H9 (cell line): ENCODE results near the gene VIPR1. TPM values are rescaled to one million over a fixed set of nuclear protein-coding genes. Genes with fewer than 3 reads are reported as not detected.

Experiments used
- DNase-seq: peaks from one replicate; pipeline ENCODE4 v3.0.0-alpha.2; 2017
- H2AFZ ChIP-seq: one replicate; pipeline ENCODE4 v1.6.1; 2013; ENCODE audit warnings: mild to moderate bottlenecking, low read length, control low read depth, moderate library complexity
- H2AK5ac ChIP-seq: 2 replicates; pipeline ENCODE4 v1.6.1; 2013; ENCODE audit warnings: low read length, control low read depth, mixed read lengths; ENCODE audit not compliant: insufficient read length
- H2BK120ac ChIP-seq: one replicate; pipeline ENCODE4 v1.6.1; 2013; ENCODE audit warnings: low read depth, mild to moderate bottlenecking, low read length, control low read depth, inconsistent platforms; ENCODE audit not compliant: poor library complexity, severe bottlenecking
- H2BK12ac ChIP-seq: 2 replicates; pipeline ENCODE4 v1.6.1; 2013; ENCODE audit warnings: low read length, control low read depth, mixed read lengths, low read depth; ENCODE audit not compliant: insufficient read length
- H2BK15ac ChIP-seq: 2 replicates; pipeline ENCODE4 v1.6.1; 2013; ENCODE audit warnings: low read depth, low read length, control low read depth
- H2BK20ac ChIP-seq: one replicate; pipeline ENCODE4 v1.6.1; 2013; ENCODE audit warnings: low read depth, mild to moderate bottlenecking, low read length, control low read depth, inconsistent platforms; ENCODE audit not compliant: poor library complexity, severe bottlenecking
- H2BK5ac ChIP-seq: 2 replicates; pipeline ENCODE4 v1.6.1; 2013; ENCODE audit warnings: low read length, control low read depth, mixed read lengths; ENCODE audit not compliant: insufficient read length
- H3K14ac ChIP-seq: 2 replicates; pipeline ENCODE4 v1.6.1; 2013; ENCODE audit warnings: low read length, control low read depth; ENCODE audit not compliant: insufficient read depth
- H3K18ac ChIP-seq: 2 replicates; pipeline ENCODE4 v1.6.1; 2013; ENCODE audit warnings: low read depth, mild to moderate bottlenecking, mixed read lengths, low read length, control low read depth; ENCODE audit not compliant: insufficient read length
- H3K23ac ChIP-seq: 2 replicates; pipeline ENCODE4 v1.6.1; 2013; ENCODE audit warnings: low read length, control low read depth, mixed read lengths, low read depth; ENCODE audit not compliant: insufficient read length
- H3K23me2 ChIP-seq: 2 replicates; pipeline ENCODE4 v1.6.1; 2013; ENCODE audit warnings: low read depth, mild to moderate bottlenecking, mixed read lengths, low read length, control low read depth; ENCODE audit not compliant: insufficient read length, poor library complexity, severe bottlenecking
- H3K27ac ChIP-seq: 2 replicates; pipeline ENCODE4 v1.5.1; 2013; ENCODE audit warnings: low read length, control low read depth, mixed read lengths, low read depth; ENCODE audit not compliant: insufficient read length
- H3K27me3 ChIP-seq: 2 replicates; pipeline ENCODE4 v1.6.1; 2013; ENCODE audit warnings: low read length, control low read depth, inconsistent platforms; ENCODE audit not compliant: insufficient read depth
- H3K4ac ChIP-seq: 2 replicates; pipeline ENCODE4 v1.6.1; 2013; ENCODE audit warnings: low read depth, mild to moderate bottlenecking, control low read depth, inconsistent platforms, low read length, moderate library complexity
- H3K4me1 ChIP-seq: 2 replicates; pipeline ENCODE4 v1.6.1; 2013; ENCODE audit warnings: low read length, control low read depth, inconsistent platforms; ENCODE audit not compliant: insufficient read depth
- H3K4me2 ChIP-seq: 2 replicates; pipeline ENCODE4 v1.6.1; 2013; ENCODE audit warnings: low read length, control low read depth, mixed read lengths; ENCODE audit not compliant: insufficient read length, insufficient read depth
- H3K56ac ChIP-seq: 2 replicates; pipeline ENCODE4 v1.6.1; 2013; ENCODE audit warnings: low read depth, mild to moderate bottlenecking, mixed read lengths, low read length, control low read depth; ENCODE audit not compliant: insufficient read length
- H3K79me1 ChIP-seq: 2 replicates; pipeline ENCODE4 v1.6.1; 2013; ENCODE audit warnings: low read depth, mild to moderate bottlenecking, moderate library complexity, low read length, control low read depth, inconsistent platforms; ENCODE audit not compliant: insufficient read depth, poor library complexity, severe bottlenecking
- H3K79me2 ChIP-seq: 2 replicates; pipeline ENCODE4 v1.6.1; 2013; ENCODE audit warnings: low read length, control low read depth, inconsistent platforms; ENCODE audit not compliant: insufficient read depth
- H3K9ac ChIP-seq: 2 replicates; pipeline ENCODE4 v1.6.1; 2013; ENCODE audit warnings: low read length, control low read depth, mixed read lengths; ENCODE audit not compliant: insufficient read length; ENCODE audit errors: extremely low read depth
- H3K9me3 ChIP-seq: one replicate; pipeline ENCODE4 v1.6.1; 2013; ENCODE audit warnings: low read depth, low read length, inconsistent platforms; ENCODE audit not compliant: control insufficient read depth
- H3T11ph ChIP-seq: one replicate; pipeline ENCODE4 v1.6.1; 2013; ENCODE audit warnings: mild to moderate bottlenecking, low read length, control low read depth, inconsistent platforms
- H4K20me1 ChIP-seq: one replicate; pipeline ENCODE4 v1.6.1; 2013; ENCODE audit not compliant: control insufficient read depth, insufficient read length, insufficient read depth
- H4K5ac ChIP-seq: 2 replicates; pipeline ENCODE4 v1.6.1; 2013; ENCODE audit warnings: low read depth, mild to moderate bottlenecking, mixed read lengths, low read length, control low read depth; ENCODE audit not compliant: insufficient read length
- H4K8ac ChIP-seq: replicated peaks from 2 replicates; pipeline ENCODE4 v1.6.1; 2013; ENCODE audit warnings: low read length, control low read depth, mixed read lengths, low read depth; ENCODE audit not compliant: insufficient read length
- H4K91ac ChIP-seq: 2 replicates; pipeline ENCODE4 v1.6.1; 2013; ENCODE audit warnings: low read depth, mild to moderate bottlenecking, moderate library complexity, mixed read lengths, low read length, control low read depth; ENCODE audit not compliant: insufficient read length
- H3K27ac Mint-ChIP-seq, 3 experiments: 2 replicates in 2 of 3; 3 replicates in 1 of 3; pipeline ENCODE4 v1.8.0; 2020 to 2021; ENCODE audit warnings: mixed read lengths in 3 of 3, mild to moderate bottlenecking in 1 of 3, moderate library complexity in 1 of 3
- H3K27me3 Mint-ChIP-seq: 2 replicates; pipeline ENCODE4 v1.8.0; 2021; ENCODE audit warnings: low read depth, mild to moderate bottlenecking, moderate library complexity, mixed read lengths
- H3K36me3 Mint-ChIP-seq, 3 experiments: 2 replicates in 2 of 3; 3 replicates in 1 of 3; pipeline ENCODE4 v1.8.0; 2020 to 2021; ENCODE audit warnings: low read depth in 3 of 3, mixed read lengths in 3 of 3; ENCODE audit not compliant: insufficient read depth in 1 of 3
- H3K4me1 Mint-ChIP-seq, 2 experiments: 2 replicates each; pipeline ENCODE4 v1.8.0; 2020; ENCODE audit warnings: mixed read lengths in 2 of 2
- H3K4me3 Mint-ChIP-seq, 2 experiments: 2 replicates in 1 of 2; 3 replicates in 1 of 2; pipeline ENCODE4 v1.8.0; 2020 to 2021; ENCODE audit warnings: mild to moderate bottlenecking in 2 of 2, mixed read lengths in 2 of 2, moderate library complexity in 1 of 2
- H3K9me3 Mint-ChIP-seq, 2 experiments: 2 replicates in 1 of 2; 3 replicates in 1 of 2; pipeline ENCODE4 v1.8.0; 2020; ENCODE audit warnings: mild to moderate bottlenecking in 2 of 2, mixed read lengths in 2 of 2, moderate library complexity in 1 of 2
- whole genome bisulfite sequencing: extraction: QIAGEN DNeasy Blood & Tissue Kit; methylation state at CpG from one replicate; pipeline ENCODE4 v1.1.7; 2013; ENCODE audit warnings: missing lambda C conversion rate, low lambda C conversion rate, mixed read lengths; ENCODE audit not compliant: insufficient read length; ENCODE audit errors: extremely low coverage; 5-methylcytosine and 5-hydroxymethylcytosine counted together
- total RNA-seq: library from RNA; stranded (reverse); gene quantifications from 2 replicates; pipeline ENCODE4 v1.2.1, GENCODE V29; 2021
- TF ChIP-seq, protein P1 (sequence below): fragments of 200-600 bp; sonication (generic); conservative IDR thresholded peaks from 3 replicates; pipeline ENCODE4 v1.8.0; 2021; ENCODE audit warnings: antibody characterized with exemption, mild to moderate bottlenecking

The VIPR1 gene
- total RNA-seq, 1 experiment from 2014 or later: 6.5 TPM

DNA sequence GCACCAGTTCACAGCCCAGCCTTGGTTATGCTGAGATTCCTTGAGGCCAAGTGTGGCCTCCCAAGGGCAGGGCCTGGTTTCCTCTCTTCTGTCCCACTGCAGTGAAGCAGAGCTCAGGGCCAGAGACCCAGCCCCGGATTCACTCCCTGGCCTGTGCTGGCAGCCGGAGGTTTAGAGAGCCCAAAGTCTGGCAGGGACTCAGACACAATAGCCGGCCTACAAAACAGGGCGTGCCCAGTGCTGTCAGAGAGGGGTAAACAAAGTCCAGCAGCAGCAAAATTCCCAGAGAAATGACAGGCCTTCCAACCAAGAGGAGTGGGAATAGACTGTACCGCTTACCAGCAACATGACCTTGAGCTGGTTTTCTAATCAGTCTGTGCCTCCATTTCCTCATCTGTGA lies 14.0 kb downstream of the VIPR1 start:
- H3K27ac Mint-ChIP-seq: no peak overlapping the region
- Histone ChIP-seq H3K18ac (no peak overlapping the region), H3K9me3 (no peaks in the 10 kb centered on the region), H4K91ac (no peak overlapping the region), H3K4me2 (no peak overlapping the region), H3K56ac (no peak overlapping the region), H3K9ac (no peak overlapping the region), H4K20me1 (no peaks in the 10 kb centered on the region), H4K5ac (no peak overlapping the region), H2BK15ac (no peak overlapping the region), H3K23ac (no peak overlapping the region), H3K4ac (no peak overlapping the region), H2BK20ac (no peak overlapping the region), H3K4me1 (no peaks in the 10 kb centered on the region), H2BK5ac (no peak overlapping the region), H3K27me3 (no peaks in the 10 kb centered on the region), H2AFZ (no peak overlapping the region), H2BK120ac (no peak overlapping the region), H3K79me1 (no peaks in the 10 kb centered on the region), H3T11ph (no peak overlapping the region), H2AK5ac (no peak overlapping the region), H3K14ac (no peak overlapping the region), H3K23me2 (no peaks in the 10 kb centered on the region), H3K27ac (no peak overlapping the region), H2BK12ac (no peak overlapping the region), H4K8ac (no peak overlapping the region), H3K79me2 (no peaks in the 10 kb centered on the region)
- WGBS: no CpG with 5 or more reads among the region's 5 CpGs
- TF ChIP-seq, protein P1, sequence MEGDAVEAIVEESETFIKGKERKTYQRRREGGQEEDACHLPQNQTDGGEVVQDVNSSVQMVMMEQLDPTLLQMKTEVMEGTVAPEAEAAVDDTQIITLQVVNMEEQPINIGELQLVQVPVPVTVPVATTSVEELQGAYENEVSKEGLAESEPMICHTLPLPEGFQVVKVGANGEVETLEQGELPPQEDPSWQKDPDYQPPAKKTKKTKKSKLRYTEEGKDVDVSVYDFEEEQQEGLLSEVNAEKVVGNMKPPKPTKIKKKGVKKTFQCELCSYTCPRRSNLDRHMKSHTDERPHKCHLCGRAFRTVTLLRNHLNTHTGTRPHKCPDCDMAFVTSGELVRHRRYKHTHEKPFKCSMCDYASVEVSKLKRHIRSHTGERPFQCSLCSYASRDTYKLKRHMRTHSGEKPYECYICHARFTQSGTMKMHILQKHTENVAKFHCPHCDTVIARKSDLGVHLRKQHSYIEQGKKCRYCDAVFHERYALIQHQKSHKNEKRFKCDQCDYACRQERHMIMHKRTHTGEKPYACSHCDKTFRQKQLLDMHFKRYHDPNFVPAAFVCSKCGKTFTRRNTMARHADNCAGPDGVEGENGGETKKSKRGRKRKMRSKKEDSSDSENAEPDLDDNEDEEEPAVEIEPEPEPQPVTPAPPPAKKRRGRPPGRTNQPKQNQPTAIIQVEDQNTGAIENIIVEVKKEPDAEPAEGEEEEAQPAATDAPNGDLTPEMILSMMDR: no peak
- DNase-seq: no peak
- H3K4me3 Mint-ChIP-seq: no peak overlapping the region
- peaks cover 0 to 2% (median 0%) of the 10 kb centered on the region in 3 experiments; a peak in 1 of 7 replicates for H3K36me3 Mint-ChIP-seq
- no peaks in the 10 kb centered on the region for H3K4me1 Mint-ChIP-seq
- peaks cover 5% of the 10 kb centered on the region; the same call in 1 of the 2 replicates for H3K27me3 Mint-ChIP-seq
- no peaks in the 10 kb centered on the region for H3K9me3 Mint-ChIP-seq
